Psoas muscle (tissue), 8 donors: ENCODE results near the gene RFX3. TPM values are rescaled to one million over a fixed set of nuclear protein-coding genes. Genes with fewer than 3 reads are reported as not detected.

Experiments used
- ATAC-seq, 4 donors: fragments of 200-7000 bp; cut with Tn5 transposase; one replicate each; pipeline ENCODE4 v1.9.1; 2020; ENCODE audit warnings: moderate library complexity in 3 of 4, mild to moderate bottlenecking in 2 of 4
- DNase-seq, 2 donors: peaks; one replicate each; pipeline ENCODE4 v3.0.0-alpha.2; 2020
- H3K27ac ChIP-seq: fragments of 200-600 bp; one replicate; pipeline ENCODE4 v1.8.0; 2022
- H3K27me3 ChIP-seq, 3 donors: fragments of 200-600 bp in 1 of 3; one replicate each; pipeline versions ENCODE4 v1.6.1 to v1.8.0; 2013 to 2022; ENCODE audit warnings: low read length in 2 of 3, mild to moderate bottlenecking in 2 of 3, moderate library complexity in 1 of 3; ENCODE audit not compliant: insufficient read depth in 3 of 3
- H3K36me3 ChIP-seq, 2 donors: fragments of 200-600 bp in 1 of 2; one replicate each; pipeline versions ENCODE4 v1.6.1 to v1.8.0; 2013 to 2022; ENCODE audit warnings: low read depth in 1 of 2, mild to moderate bottlenecking in 1 of 2, moderate library complexity in 1 of 2; ENCODE audit not compliant: insufficient read depth in 1 of 2
- H3K4me1 ChIP-seq: fragments of 200-600 bp; one replicate; pipeline ENCODE4 v1.8.0; 2022
- H3K4me3 ChIP-seq: fragments of 200-600 bp; one replicate; pipeline ENCODE4 v1.8.0; 2022; ENCODE audit warnings: mild to moderate bottlenecking
- H3K9me3 ChIP-seq: fragments of 200-600 bp; one replicate; pipeline ENCODE4 v1.8.0; 2022
- WGBS, 3 donors: extraction: QIAGEN DNeasy Blood & Tissue Kit; methylation state at CpG; one replicate each; pipeline versions ENCODE4 v1.1.6 to v1.1.7; 2013; 5-methylcytosine and 5-hydroxymethylcytosine counted together
- intact Hi-C, 2 donors: fragments of 100-400 bp; cut with DNase I; formaldehyde crosslinking; loops; one replicate each; pipeline versions ENCODE4 v1.11.0 to v1.14.2; 2022
- polyA plus RNA-seq, 3 donors: library from polyadenylated mRNA; stranded (reverse); fragments of 200-250 nt; gene quantifications; one replicate each; pipeline ENCODE4 v1.2.3, GENCODE V29; 2013
- total RNA-seq, 4 donors: library from RNA; stranded (reverse); fragmentation: NEBNext Ultra II Directional in 2 of 4; extraction: Animal tissue kit (Norgen Biotek cat#: 25700) in 2 of 4; gene quantifications; one replicate each; pipeline versions ENCODE4 v1.2.1 to v1.2.4, GENCODE V29; 2021 to 2023
- TF ChIP-seq, protein P1 (sequence below): fragments of 200-600 bp; IDR thresholded peaks from one replicate; pipeline ENCODE4 v1.8.0; 2022; ENCODE audit warnings: antibody characterized with exemption
- donor health status: healthy with polysubstance abuse.
- donor health status: DM: no; HTN: no; CAD: no; lungs with moderate emphysema.
- donor health status: Bipolar disorder and iron deficiency.
- donor health status: healthy.
- donor health status: DM: yes; HTN: yes; CAD: no.
- donor health status: DM: no; HTN: no; CAD: no.
- donor health status: DM: no; HTN: no; CAD: no.
- donor health status: DM: yes; HTN: yes; CAD: no.

RFX3 gene
- total and polyA plus RNA-seq, 7 donors, result 0.38 to 5.7 (median 2.8) TPM

DNA sequence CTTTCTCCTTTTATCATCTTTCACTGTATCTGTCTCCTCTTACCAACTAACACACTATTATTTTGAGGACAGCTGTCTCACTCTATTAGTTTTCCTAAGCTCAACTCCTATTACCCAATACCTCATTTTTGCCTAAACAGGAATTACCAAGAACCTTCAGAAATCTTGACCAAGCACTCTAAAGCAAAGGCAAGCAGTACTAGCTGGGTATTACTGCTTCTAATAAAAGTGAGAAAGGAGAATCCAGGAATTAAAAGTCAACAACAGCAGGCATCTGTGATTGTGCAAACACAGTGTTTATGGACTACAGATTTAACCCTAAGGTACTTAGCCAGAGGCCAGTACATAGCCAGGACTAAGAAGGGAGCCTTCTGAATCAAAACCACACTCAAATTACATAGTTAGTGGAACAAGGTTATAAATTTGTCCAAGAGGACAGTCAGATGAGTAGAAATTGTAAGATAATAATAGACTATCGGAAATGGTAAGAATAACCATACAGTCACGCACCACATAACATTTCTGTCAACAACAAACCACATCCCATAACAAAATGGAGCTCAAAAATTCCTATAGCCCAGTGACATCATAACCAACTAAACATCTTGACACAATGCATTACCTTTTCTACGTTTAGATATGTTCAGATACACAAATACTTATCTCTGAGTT, 8.3 kb downstream of the RFX3 start:
- Histone ChIP-seq H3K36me3 (no peaks in the 10 kb centered on the region), H3K27ac (peak overlapping the region; percentile 92), H3K27me3 (no peaks in the 10 kb centered on the region), H3K9me3 (no peaks in the 10 kb centered on the region), H3K4me3 (peak overlapping the region; percentile 50), H3K4me1 (peaks cover 31% of the 10 kb centered on the region)
- TF ChIP-seq, protein P1, sequence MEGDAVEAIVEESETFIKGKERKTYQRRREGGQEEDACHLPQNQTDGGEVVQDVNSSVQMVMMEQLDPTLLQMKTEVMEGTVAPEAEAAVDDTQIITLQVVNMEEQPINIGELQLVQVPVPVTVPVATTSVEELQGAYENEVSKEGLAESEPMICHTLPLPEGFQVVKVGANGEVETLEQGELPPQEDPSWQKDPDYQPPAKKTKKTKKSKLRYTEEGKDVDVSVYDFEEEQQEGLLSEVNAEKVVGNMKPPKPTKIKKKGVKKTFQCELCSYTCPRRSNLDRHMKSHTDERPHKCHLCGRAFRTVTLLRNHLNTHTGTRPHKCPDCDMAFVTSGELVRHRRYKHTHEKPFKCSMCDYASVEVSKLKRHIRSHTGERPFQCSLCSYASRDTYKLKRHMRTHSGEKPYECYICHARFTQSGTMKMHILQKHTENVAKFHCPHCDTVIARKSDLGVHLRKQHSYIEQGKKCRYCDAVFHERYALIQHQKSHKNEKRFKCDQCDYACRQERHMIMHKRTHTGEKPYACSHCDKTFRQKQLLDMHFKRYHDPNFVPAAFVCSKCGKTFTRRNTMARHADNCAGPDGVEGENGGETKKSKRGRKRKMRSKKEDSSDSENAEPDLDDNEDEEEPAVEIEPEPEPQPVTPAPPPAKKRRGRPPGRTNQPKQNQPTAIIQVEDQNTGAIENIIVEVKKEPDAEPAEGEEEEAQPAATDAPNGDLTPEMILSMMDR, result no peak
- intact Hi-C loops, result loop anchor here in 1 of 2 donors (10.0 kb wide), 1 partner anchor 1287 kb away; no protein-coding TSS in a partner anchor
- ATAC-seq (peak; percentile 73 to 87 (median 82)), DNase-seq (no peak)
- 34 to 57% (median 38%) methylated on average over 3 of the region's 3 CpGs for WGBS, 3 donors

DNA sequence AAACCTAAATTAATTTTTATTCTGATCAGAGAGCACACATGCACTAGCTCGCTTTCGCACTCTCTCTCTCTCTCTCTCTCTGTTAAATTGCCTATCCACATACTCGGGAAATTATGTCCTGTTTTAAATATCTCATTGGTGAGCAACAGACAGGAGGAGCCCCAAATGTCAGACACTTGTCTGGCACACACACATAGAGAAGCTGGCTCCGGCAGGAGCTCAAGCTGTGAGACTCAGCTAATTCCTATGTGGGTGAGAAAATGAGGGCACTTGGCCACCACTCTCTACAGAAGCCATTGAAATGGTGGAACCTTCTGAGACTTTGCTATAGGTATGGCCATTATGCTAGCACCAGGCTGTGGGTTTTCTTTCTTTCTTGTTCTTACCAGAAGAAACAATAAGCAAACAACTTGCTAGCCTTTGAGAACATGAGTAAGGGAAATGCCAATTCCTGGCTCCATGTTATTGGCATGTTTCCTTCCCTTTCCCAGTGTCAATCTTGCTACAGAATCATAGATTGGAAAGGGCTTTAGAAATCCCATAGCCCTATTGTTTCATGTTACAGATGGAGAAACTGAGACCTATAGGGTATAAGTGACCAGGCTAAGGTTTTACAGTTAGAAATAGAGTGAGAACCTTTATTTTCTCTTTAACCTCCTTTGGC, 9.0 kb downstream of the RFX3 start:
- peak overlapping the region; percentile 92 for H3K27ac ChIP-seq
- peaks cover 33% of the 10 kb centered on the region for H3K4me1 ChIP-seq
- intact Hi-C loops, result loop anchor here in 1 of 2 donors (10.0 kb wide), 1 partner anchor 1288 kb away; no protein-coding TSS in a partner anchor
- TF ChIP-seq, protein P1, result no peak
- 33 to 60% (median 38%) methylated on average over 4 of the region's 4 CpGs for WGBS, 3 donors
- H3K36me3 ChIP-seq, result no peaks in the 10 kb centered on the region
- ATAC-seq, result peak; percentile 84 to 87 (median 84)
- no peaks in the 10 kb centered on the region for H3K27me3 ChIP-seq
- DNase-seq, result peak in 1 of 2 donors; percentile 65
- H3K9me3 ChIP-seq, result no peaks in the 10 kb centered on the region
- H3K4me3 ChIP-seq, result peak overlapping the region; percentile 50

DNA sequence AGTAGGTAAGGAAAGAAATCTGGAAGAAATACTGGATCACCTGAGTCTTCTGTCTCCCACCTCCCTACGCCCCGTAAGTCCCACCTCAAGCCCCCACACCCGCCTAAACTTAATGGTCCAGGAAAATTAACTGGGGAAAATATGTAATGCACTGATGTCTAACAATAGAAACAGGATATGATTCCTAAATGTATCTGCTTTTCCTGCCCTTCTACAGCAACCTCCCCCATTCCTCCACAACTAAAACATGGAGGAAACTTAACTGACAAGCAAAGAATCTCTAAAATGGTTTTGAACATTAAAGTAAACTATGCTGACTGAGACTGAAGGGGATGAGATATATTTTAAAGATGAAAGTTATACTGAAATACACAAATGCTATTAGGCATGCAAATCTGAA, 10.4 kb downstream of the RFX3 start:
- DNase-seq (no peak), ATAC-seq (no peak)
- Histone ChIP-seq H3K4me3 (no peak overlapping the region), H3K9me3 (no peaks in the 10 kb centered on the region), H3K27me3 (no peaks in the 10 kb centered on the region), H3K27ac (peak overlapping the region; percentile 92), H3K4me1 (peaks cover 37% of the 10 kb centered on the region), H3K36me3 (no peaks in the 10 kb centered on the region)
- TF ChIP-seq, protein P1, result no peak
- WGBS, 3 donors, result 77 to 82% (median 80%) methylated on average over 3 of the region's 3 CpGs
- intact Hi-C loops, result loop anchor here in 1 of 2 donors (10.0 kb wide), 1 partner anchor 1289 kb away; no protein-coding TSS in a partner anchor

DNA sequence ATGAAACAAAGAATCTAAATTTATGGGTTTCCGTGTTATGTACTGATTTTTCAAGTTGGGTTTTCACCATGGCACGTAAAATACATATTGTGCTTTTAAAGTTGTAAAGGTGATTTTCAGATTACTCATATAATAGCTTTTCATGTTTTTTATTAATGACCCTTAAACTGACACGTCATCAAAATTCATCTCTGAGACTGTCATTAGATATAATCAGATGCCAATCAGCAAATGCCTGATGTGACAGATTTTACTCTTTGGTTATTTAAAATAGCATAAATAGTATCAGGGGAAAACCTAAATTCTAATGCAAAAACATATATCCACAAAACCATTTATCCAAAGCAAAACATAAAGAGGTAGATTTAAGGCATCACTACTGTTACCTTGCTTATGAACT, 11.0 kb downstream of the RFX3 start:
- TF ChIP-seq, protein P1, result no peak
- peaks cover 37% of the 10 kb centered on the region for H3K4me1 ChIP-seq
- intact Hi-C loops, result loop anchor here in 1 of 2 donors (10.0 kb wide), 1 partner anchor 1290 kb away; no protein-coding TSS in a partner anchor
- ATAC-seq, result no peak
- no peaks in the 10 kb centered on the region for H3K9me3 ChIP-seq
- DNase-seq, result no peak
- H3K4me3 ChIP-seq, result no peak overlapping the region
- 88 to 96% (median 91%) methylated on average over 3 of the region's 3 CpGs for WGBS, 3 donors
- H3K27ac ChIP-seq, result peak overlapping the region; percentile 92
- H3K27me3 ChIP-seq, result no peaks in the 10 kb centered on the region
- no peaks in the 10 kb centered on the region for H3K36me3 ChIP-seq
